H7 (cell line): Measurements from ENCODE around the gene ITGBL1. TPM values are rescaled to one million over a fixed set of nuclear protein-coding genes. Genes with fewer than 3 reads are reported as not detected.

Source experiments
- DNase-seq: peaks from one replicate; pipeline ENCODE4 v3.0.0; 2012
- H3K27me3 ChIP-seq: 2 replicates; pipeline ENCODE4 v1.6.0; 2011; ENCODE audit warnings: mild to moderate bottlenecking, low read length; ENCODE audit not compliant: control insufficient read depth, insufficient read depth
- H3K36me3 ChIP-seq: replicated peaks from 2 replicates; pipeline ENCODE4 v1.5.1; 2011; ENCODE audit warnings: low read length; ENCODE audit not compliant: control insufficient read depth, insufficient read depth
- H3K4me3 ChIP-seq: 2 replicates; pipeline ENCODE4 v1.5.1; 2011; ENCODE audit warnings: low read depth, mild to moderate bottlenecking, control low read depth, low read length, moderate library complexity; ENCODE audit not compliant: insufficient read depth
- total RNA-seq: library from RNA; depleted of rRNA; stranded (reverse); fragments of >200 nt; shearing (Covaris generic); gene quantifications from 2 replicates; pipeline ENCODE4 v1.2.3, GENCODE V29; 2014

The ITGBL1 gene
- total RNA-seq, 1 experiment from 2014 or later = 0.03 TPM

DNA sequence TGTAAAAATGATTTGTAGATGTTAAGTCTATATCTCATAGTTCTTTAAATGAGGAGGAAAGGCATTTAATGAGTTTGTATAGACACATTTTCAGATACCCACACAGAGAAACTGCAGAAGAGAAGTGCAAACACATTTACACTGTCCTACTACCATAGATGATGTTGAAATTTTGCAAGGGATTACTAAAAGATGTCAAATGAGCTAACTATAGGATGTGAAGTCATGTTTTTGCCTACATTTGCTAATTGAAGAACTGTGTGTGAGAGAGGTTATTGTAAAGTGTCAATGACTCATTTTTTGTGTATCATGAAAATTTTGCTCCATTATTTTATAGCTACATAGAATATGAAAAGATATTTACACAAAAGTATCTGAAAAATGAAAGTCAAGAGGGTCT, 178.9 kb downstream of the ITGBL1 start:
- Histone ChIP-seq H3K4me3 (no peak overlapping the region), H3K27me3 (no peaks in the 10 kb centered on the region)
- DNase-seq = no peak

GRCh38 chr13:101634142-101634541, 181.7 kb downstream of the ITGBL1 start:
- no peak overlapping the region for H3K4me3 ChIP-seq
- DNase-seq = no peak
- H3K36me3 ChIP-seq = no peaks in the 10 kb centered on the region
- H3K27me3 ChIP-seq = no peaks in the 10 kb centered on the region

More for the DNA sequence above, 178.9 kb downstream of the ITGBL1 start:
- no peaks in the 10 kb centered on the region for H3K36me3 ChIP-seq

- H3K27me3 ChIP-seq = no peaks in the 10 kb centered on the region
- DNase-seq = no peak
- no peak overlapping the region for H3K4me3 ChIP-seq
- H3K36me3 ChIP-seq = no peaks in the 10 kb centered on the region
Observed at GRCh38 chr13:101639711-101640110, 187.2 kb downstream of the ITGBL1 start.

DNA sequence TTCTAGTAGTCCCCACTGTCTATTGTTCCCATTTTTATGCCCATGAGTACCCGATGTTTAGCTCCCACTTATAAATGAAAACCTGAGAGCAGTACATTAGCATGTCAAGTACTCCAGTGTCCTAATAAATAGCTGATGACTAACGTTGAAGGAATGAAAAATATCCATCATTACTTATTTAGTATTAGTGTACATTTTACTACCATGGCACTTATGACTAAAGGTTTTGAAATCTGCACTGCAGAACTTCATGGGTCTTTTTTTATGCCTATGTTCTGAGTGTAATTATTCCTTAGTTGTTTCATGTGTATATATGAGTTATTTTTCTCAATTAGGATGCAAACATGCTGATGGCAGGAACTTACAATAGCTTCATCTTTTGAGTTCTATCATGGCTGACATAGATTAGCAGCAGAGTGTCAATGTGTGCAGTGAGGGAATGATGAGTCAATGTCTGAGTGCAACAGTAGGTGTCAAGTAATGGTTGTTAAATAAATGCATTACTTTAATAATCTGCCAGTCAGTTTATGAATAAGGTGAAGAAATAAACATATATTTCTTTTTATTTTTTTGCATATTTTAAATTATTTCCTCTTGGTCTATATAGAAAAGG, 188.4 kb downstream of the ITGBL1 start:
- H3K4me3 ChIP-seq = no peak overlapping the region
- no peaks in the 10 kb centered on the region for H3K36me3 ChIP-seq
- no peak for DNase-seq
- H3K27me3 ChIP-seq = no peaks in the 10 kb centered on the region

DNA sequence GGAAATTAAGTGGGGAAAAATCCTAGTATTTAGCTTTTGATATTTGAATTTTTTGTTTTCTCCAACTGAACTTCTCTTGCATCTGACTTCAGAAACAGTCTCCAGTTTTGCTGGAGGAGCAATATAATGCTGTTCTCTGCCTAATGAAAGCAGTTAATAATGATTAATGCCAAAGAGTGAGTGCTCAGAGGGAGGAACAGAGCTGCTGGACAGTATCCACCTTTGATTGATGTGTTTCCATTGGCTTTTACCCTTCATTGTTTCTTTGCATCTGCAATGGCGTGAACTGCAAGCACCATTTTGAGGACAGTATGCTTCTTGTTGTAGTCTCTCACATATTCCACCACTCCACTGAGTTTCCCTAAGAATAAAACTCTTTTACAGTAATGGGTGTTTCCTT, 193.4 kb downstream of the ITGBL1 start:
- H3K4me3 ChIP-seq = no peak overlapping the region
- no peaks in the 10 kb centered on the region for H3K36me3 ChIP-seq
- no peaks in the 10 kb centered on the region for H3K27me3 ChIP-seq
- DNase-seq = no peak

GRCh38 chr13:101647760-101648159, 195.3 kb downstream of the ITGBL1 start:
- no peak for DNase-seq
- Histone ChIP-seq H3K4me3 (no peak overlapping the region), H3K36me3 (no peaks in the 10 kb centered on the region), H3K27me3 (no peaks in the 10 kb centered on the region)

GRCh38 chr13:101648766-101649487, 196.5 kb downstream of the ITGBL1 start:
- Histone ChIP-seq H3K36me3 (no peaks in the 10 kb centered on the region), H3K4me3 (no peak overlapping the region), H3K27me3 (no peaks in the 10 kb centered on the region)
- no peak for DNase-seq

- Histone ChIP-seq H3K27me3 (no peaks in the 10 kb centered on the region), H3K36me3 (no peaks in the 10 kb centered on the region), H3K4me3 (no peak overlapping the region)
- DNase-seq = no peak
Observed at GRCh38 chr13:101649488-101650126, 197.1 kb downstream of the ITGBL1 start.

- Histone ChIP-seq H3K27me3 (no peaks in the 10 kb centered on the region), H3K4me3 (no peak overlapping the region), H3K36me3 (no peaks in the 10 kb centered on the region)
- DNase-seq = no peak
Observed at GRCh38 chr13:101654883-101655282, 202.4 kb downstream of the ITGBL1 start.

DNA sequence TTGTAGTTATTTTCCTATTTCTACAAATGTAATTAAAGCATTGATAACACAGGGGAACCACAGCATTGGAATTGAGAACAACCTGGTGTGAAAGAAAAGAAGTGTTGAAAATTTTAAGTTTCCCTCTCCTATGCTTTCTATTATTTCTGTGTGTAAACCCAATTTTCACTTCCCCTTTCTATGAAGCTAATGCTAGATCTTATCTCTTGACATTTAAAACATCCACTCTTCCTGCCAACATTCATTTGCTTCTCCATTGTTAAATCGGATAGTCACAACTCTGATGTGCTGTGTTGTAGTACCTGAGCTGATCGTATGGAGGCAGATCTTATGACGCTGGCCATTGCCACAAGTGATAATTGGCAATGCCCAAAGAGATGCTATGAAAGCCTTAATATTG, 203.0 kb downstream of the ITGBL1 start:
- no peaks in the 10 kb centered on the region for H3K27me3 ChIP-seq
- H3K4me3 ChIP-seq = no peak overlapping the region
- no peaks in the 10 kb centered on the region for H3K36me3 ChIP-seq
- no peak for DNase-seq

GRCh38 chr13:101660711-101661110, 208.2 kb downstream of the ITGBL1 start:
- Histone ChIP-seq H3K36me3 (no peaks in the 10 kb centered on the region), H3K27me3 (no peaks in the 10 kb centered on the region), H3K4me3 (no peak overlapping the region)
- DNase-seq = no peak

GRCh38 chr13:101661839-101662238, 209.4 kb downstream of the ITGBL1 start:
- Histone ChIP-seq H3K4me3 (no peak overlapping the region), H3K36me3 (no peaks in the 10 kb centered on the region), H3K27me3 (no peaks in the 10 kb centered on the region)
- DNase-seq = no peak

- DNase-seq = no peak
- Histone ChIP-seq H3K27me3 (no peaks in the 10 kb centered on the region), H3K36me3 (no peaks in the 10 kb centered on the region), H3K4me3 (no peak overlapping the region)
Observed at GRCh38 chr13:101673360-101674105, 221.1 kb downstream of the ITGBL1 start.

DNA sequence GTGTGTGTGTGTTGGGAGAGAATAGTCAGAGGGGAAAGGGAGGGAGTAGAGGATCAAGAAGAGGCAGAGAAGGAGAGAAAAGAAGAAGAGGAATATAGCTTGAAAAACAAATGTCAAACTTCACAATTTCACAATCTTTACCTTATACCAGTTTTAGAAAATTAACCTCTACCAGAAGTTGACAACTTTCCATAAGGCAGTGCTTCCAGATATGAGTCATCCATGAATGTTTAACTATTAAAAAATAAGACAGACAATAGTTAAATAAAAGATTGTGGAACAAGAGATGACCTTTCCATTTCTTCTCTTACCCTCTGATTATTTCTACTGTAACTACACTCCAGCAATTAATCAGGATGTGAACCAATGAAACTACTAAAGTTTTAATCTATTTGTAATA, 229.4 kb downstream of the ITGBL1 start:
- Histone ChIP-seq H3K27me3 (no peaks in the 10 kb centered on the region), H3K36me3 (no peaks in the 10 kb centered on the region), H3K4me3 (no peak overlapping the region)
- no peak for DNase-seq

GRCh38 chr13:101686003-101686402, 233.5 kb downstream of the ITGBL1 start:
- no peaks in the 10 kb centered on the region for H3K27me3 ChIP-seq

More at GRCh38 chr13:101686003-101686402, 233.5 kb downstream of the ITGBL1 start:
- Histone ChIP-seq H3K4me3 (no peak overlapping the region), H3K36me3 (no peaks in the 10 kb centered on the region)
- DNase-seq = no peak
